Heart left ventricle (tissue), 13 donors: Measurements from ENCODE around the gene FTCD.

Experiments used
- CTCF ChIP-seq, 12 donors: fragments of 200-600 bp; sonication (generic) in 4 of 12; IDR thresholded peaks; one replicate each; pipeline versions ENCODE4 v1.5.0 to v1.8.0; 2018 to 2022; ENCODE audit warnings: antibody characterized with exemption in 12 of 12, mild to moderate bottlenecking in 5 of 12
- POLR2A ChIP-seq, 2 donors: fragments of 450-650 bp; IDR thresholded peaks; one replicate each; pipeline ENCODE4 v1.6.1; 2017; ENCODE audit warnings: antibody characterized with exemption in 2 of 2, mild to moderate bottlenecking in 2 of 2, moderate library complexity in 2 of 2
- donor health status: ischemic (EF 13 %, LVEDD 7.1; RV severe dilation, severe dysfunction).
- donor health status: DM: no; HTN: yes; CAD: no.
- donor health status: DM: no; HTN: no; CAD: no.
- donor health status: ischemic (EF 25% LVEDD 6.9; RV normal size, moderate dysfunction).
- donor health status: ischemic (EF 25% LVEDD 5.7; RV mildly dilated, moderate dysfunction).
- donor health status: ischemic (EF 35%, LVEDD 5.7; RV mildly dilated, moderate dysfunction).
- donor health status: nonischemic (EF 11% LVEDD 7.7; RV severe dilation, severe dysfunction).
- donor health status: DM: yes; HTN: yes; CAD: no.
- donor health status: PGD.
- donor health status: ischemic (EF 29% LVEDD 5.4; RV normal size, mild dysfunction).
- donor health status: nonischemic (EF 23%, LVEDD 6.1; RV moderate dilation, normal function).

GRCh38 chr21:46159841-46160656, 4.7 kb upstream of the FTCD start:
- TF ChIP-seq CTCF (IDR thresholded peaks at IDR 0.05) (no peak), POLR2A (IDR thresholded peaks at IDR 0.05) (no peak)
